ENCODE results near the gene BCAN. TPM values are rescaled to one million over a fixed set of nuclear protein-coding genes. Genes with fewer than 3 reads are reported as not detected.

BCAN gene
- polyA plus RNA-seq, 1 donor (not counting 4 experiments of a cell fraction or from before 2014, with no cell fraction given): not detected

DNA sequence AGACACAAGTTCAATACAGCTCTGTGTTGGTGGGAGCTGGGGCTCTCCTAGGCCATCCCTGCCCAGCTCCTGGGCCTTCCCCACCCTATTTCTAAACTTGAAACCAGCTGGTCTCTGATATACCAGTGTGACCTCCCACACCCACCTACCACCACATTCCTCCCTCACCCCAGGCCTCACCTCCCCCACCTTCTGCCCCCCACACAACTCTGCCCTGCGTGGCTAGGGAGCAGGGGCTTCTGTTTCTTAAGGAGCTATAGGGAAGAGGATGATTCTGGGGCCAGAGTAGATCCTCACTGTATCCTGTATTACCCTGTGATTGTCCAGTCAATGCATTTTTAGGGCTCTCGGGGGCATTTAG is 18.8 kb downstream of the BCAN start:
- no peak for FAIRE-seq
- H3K4me3 ChIP-seq (ENCODE audit: control insufficient read depth in 2 of 3, extremely low read depth in 1 of 3, insufficient read depth in 2 of 3, low read depth in 1 of 3, low read length in 3 of 3): peak overlapping the region in 1 of 3 experiments; percentile 4
- H3K9ac ChIP-seq (ENCODE audit: control insufficient read depth, extremely low read depth, insufficient read depth, low read length): no peak overlapping the region

DNA sequence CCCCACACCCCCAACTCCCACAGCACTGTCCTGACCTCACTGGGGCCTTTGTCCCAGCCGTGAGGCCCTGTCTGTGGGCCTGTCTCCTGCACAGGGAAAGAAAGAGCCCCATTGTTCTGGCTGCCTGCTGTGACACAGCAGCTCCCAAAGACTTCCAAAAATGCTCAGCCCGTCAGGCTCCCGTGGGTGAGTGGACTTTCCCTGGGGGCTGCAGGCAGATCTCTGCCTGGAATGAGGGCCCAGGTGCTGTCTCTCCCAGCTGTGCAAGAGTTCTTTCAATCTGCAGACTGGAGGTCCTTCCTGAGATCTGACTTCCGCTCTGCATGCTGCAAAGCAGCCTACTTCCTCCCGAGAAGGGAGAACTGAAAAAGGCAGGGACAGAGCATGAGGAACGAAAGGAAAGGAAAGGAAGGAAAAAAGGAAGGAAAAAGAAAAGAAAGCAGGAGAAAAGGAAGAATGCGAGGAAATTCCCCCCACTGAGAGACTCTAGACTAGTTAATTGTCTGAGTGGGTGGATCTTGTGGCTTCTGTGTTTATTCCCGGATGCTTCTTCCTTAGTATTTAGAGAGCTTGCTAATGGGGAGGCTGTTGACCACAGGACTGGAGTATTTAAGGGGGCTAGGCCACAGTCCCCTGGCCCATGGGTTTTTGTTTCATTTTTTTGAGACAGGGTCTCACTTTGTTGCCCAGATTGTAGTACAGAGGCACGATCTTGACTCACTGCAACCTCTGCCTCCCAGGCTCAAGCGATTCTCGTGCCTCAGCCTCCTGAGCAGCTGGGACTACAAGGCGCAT is 20.3 kb downstream of the BCAN start:
- Histone ChIP-seq H3K9ac (ENCODE audit: control insufficient read depth, extremely low read depth, insufficient read depth, low read length) (no peak overlapping the region), H2AFZ (ENCODE audit: control insufficient read depth, low read length) (no peak overlapping the region), H3K36me3 (ENCODE audit: control insufficient read depth in 2 of 2, extremely low read depth in 1 of 2, insufficient read depth in 2 of 2, low read length in 2 of 2) (no peaks in the 10 kb centered on the region), H3K27me3 (ENCODE audit: control insufficient read depth, extremely low read depth, insufficient read depth, low read length) (peaks cover 8% of the 10 kb centered on the region), H3K4me3 (ENCODE audit: control insufficient read depth in 2 of 3, extremely low read depth in 1 of 3, insufficient read depth in 2 of 3, low read depth in 1 of 3, low read length in 3 of 3) (no peak overlapping the region), H3K4me2 (ENCODE audit: control insufficient read depth, extremely low read depth, insufficient read depth, low read depth, low read length) (no peak overlapping the region), H3K27ac (ENCODE audit: control insufficient read depth, insufficient read depth, low read length) (no peak overlapping the region), H3K9me1 (ENCODE audit: control insufficient read depth, extremely low read depth, insufficient read depth, low read length) (no peaks in the 10 kb centered on the region), H3K79me2 (ENCODE audit: control insufficient read depth, insufficient read depth, low read length) (no peaks in the 10 kb centered on the region), H3K4me1 (ENCODE audit: control insufficient read depth, extremely low read depth, insufficient read depth, low read length) (peaks cover 23% of the 10 kb centered on the region), H3K9me3 (ENCODE audit: control insufficient read depth, low read depth, low read length) (no peaks in the 10 kb centered on the region), H4K20me1 (ENCODE audit: control insufficient read depth, extremely low read depth, insufficient read depth, low read length) (no peaks in the 10 kb centered on the region)
- dilution Hi-C loops (cut with MboI; ENCODE audit: extremely low pct_ligation_motif_present, low sequenced_read_pairs): no loop called here
- DNase-seq (ENCODE audit: low read depth, low spot score) (no peak), FAIRE-seq (no peak)
- TF ChIP-seq, protein P1, sequence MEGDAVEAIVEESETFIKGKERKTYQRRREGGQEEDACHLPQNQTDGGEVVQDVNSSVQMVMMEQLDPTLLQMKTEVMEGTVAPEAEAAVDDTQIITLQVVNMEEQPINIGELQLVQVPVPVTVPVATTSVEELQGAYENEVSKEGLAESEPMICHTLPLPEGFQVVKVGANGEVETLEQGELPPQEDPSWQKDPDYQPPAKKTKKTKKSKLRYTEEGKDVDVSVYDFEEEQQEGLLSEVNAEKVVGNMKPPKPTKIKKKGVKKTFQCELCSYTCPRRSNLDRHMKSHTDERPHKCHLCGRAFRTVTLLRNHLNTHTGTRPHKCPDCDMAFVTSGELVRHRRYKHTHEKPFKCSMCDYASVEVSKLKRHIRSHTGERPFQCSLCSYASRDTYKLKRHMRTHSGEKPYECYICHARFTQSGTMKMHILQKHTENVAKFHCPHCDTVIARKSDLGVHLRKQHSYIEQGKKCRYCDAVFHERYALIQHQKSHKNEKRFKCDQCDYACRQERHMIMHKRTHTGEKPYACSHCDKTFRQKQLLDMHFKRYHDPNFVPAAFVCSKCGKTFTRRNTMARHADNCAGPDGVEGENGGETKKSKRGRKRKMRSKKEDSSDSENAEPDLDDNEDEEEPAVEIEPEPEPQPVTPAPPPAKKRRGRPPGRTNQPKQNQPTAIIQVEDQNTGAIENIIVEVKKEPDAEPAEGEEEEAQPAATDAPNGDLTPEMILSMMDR (optimal IDR thresholded peaks at IDR 0.05 in 1 of 3, IDR thresholded peaks at IDR 0.05 in 1 of 3, conservative IDR thresholded peaks at IDR 0.05 in 1 of 3; ENCODE audit: extremely low read depth in 1 of 3, insufficient read depth in 2 of 3, low read length in 3 of 3): no peak
- no peak for TF ChIP-seq EZH2 (IDR thresholded peaks at IDR 0.05; ENCODE audit: low read length)

More for the DNA sequence above, 18.8 kb downstream of the BCAN start:
- no peak overlapping the region for H2AFZ ChIP-seq (ENCODE audit: control insufficient read depth, low read length)
- H3K27ac ChIP-seq (ENCODE audit: control insufficient read depth, insufficient read depth, low read length): peak overlapping the region; percentile 15
- peak overlapping the region; percentile 35 for H3K4me2 ChIP-seq (ENCODE audit: control insufficient read depth, extremely low read depth, insufficient read depth, low read depth, low read length)
- no peaks in the 10 kb centered on the region for H3K79me2 ChIP-seq (ENCODE audit: control insufficient read depth, insufficient read depth, low read length)
- peaks cover 26% of the 10 kb centered on the region for H3K4me1 ChIP-seq (ENCODE audit: control insufficient read depth, extremely low read depth, insufficient read depth, low read length)
- TF ChIP-seq, protein P1 (optimal IDR thresholded peaks at IDR 0.05 in 1 of 3, IDR thresholded peaks at IDR 0.05 in 1 of 3, conservative IDR thresholded peaks at IDR 0.05 in 1 of 3; ENCODE audit: extremely low read depth in 1 of 3, insufficient read depth in 2 of 3, low read length in 3 of 3): no peak
- TF ChIP-seq EZH2 (IDR thresholded peaks at IDR 0.05; ENCODE audit: low read length): no peak
- H3K36me3 ChIP-seq (ENCODE audit: control insufficient read depth in 2 of 2, extremely low read depth in 1 of 2, insufficient read depth in 2 of 2, low read length in 2 of 2): no peaks in the 10 kb centered on the region
- no peaks in the 10 kb centered on the region for H3K9me3 ChIP-seq (ENCODE audit: control insufficient read depth, low read depth, low read length)
- dilution Hi-C loops (cut with MboI; ENCODE audit: extremely low pct_ligation_motif_present, low sequenced_read_pairs): no loop called here
- peaks cover 4% of the 10 kb centered on the region for H4K20me1 ChIP-seq (ENCODE audit: control insufficient read depth, extremely low read depth, insufficient read depth, low read length)
- no peaks in the 10 kb centered on the region for H3K9me1 ChIP-seq (ENCODE audit: control insufficient read depth, extremely low read depth, insufficient read depth, low read length)
- peaks cover 22% of the 10 kb centered on the region for H3K27me3 ChIP-seq (ENCODE audit: control insufficient read depth, extremely low read depth, insufficient read depth, low read length)
- no peak for DNase-seq (ENCODE audit: low read depth, low spot score)

All from keratinocyte (primary cell).